Peyer's patch (tissue), 4 donors: ENCODE results near the gene IRF2. TPM values are rescaled to one million over a fixed set of nuclear protein-coding genes. Genes with fewer than 3 reads are reported as not detected.
A peak's percentile ranks its signal among the peaks of the same experiment; 100 is the strongest.

Experiments
- DNase-seq, 3 donors: peaks; one replicate each; pipeline ENCODE4 v3.0.0-alpha.2; 2017 to 2019
- H3K27ac ChIP-seq, 4 donors: fragments of 200-600 bp; sonication (generic); one replicate each; pipeline ENCODE4 v1.5.1; 2016 to 2019
- H3K27me3 ChIP-seq, 2 donors: fragments of 200-600 bp; sonication (generic); one replicate each; pipeline ENCODE4 v1.5.1; 2019
- H3K36me3 ChIP-seq, 3 donors: fragments of 200-600 bp; sonication (generic); one replicate each; pipeline ENCODE4 v1.5.1; 2016 to 2019
- H3K4me1 ChIP-seq, 4 donors: fragments of 200-600 bp; sonication (generic); one replicate each; pipeline ENCODE4 v1.5.1; 2016 to 2019
- H3K4me3 ChIP-seq, 4 donors: fragments of 200-600 bp; sonication (generic); 1 replicate in 3 of 4; 2 replicates in 1 of 4; pipeline ENCODE4 v1.5.1; 2016 to 2019; ENCODE audit warnings: mild to moderate bottlenecking in 1 of 4
- H3K9me3 ChIP-seq, 4 donors: fragments of 200-600 bp; sonication (generic); one replicate each; pipeline ENCODE4 v1.5.1; 2016 to 2019; ENCODE audit warnings: mild to moderate bottlenecking in 1 of 4
- POLR2A ChIP-seq, 2 donors: fragments of 450-650 bp; IDR thresholded peaks; one replicate each; pipeline ENCODE4 v1.5.1; 2017; ENCODE audit warnings: antibody characterized with exemption in 2 of 2, mild to moderate bottlenecking in 2 of 2, moderate library complexity in 2 of 2
- total RNA-seq, 4 donors: library from RNA; depleted of rRNA; stranded (reverse); fragments of >200 nt; gene quantifications; one replicate each; pipeline ENCODE4 v1.1.0, GENCODE V29; 2016
- TF ChIP-seq, protein P1 (sequence below), 6 experiments: fragments of 450-650 bp in 4 of 6; fragments of 200-600 bp in 2 of 6; sonication (generic) in 1 of 6; IDR thresholded peaks; one replicate each; pipeline ENCODE4 v1.5.1; 2017 to 2019; ENCODE audit warnings: antibody characterized with exemption in 6 of 6, mild to moderate bottlenecking in 3 of 6, moderate library complexity in 1 of 6

IRF2 gene
- total RNA-seq, 4 donors from 2014 or later: 28.0 to 42.8 (median 39.2) TPM

DNA sequence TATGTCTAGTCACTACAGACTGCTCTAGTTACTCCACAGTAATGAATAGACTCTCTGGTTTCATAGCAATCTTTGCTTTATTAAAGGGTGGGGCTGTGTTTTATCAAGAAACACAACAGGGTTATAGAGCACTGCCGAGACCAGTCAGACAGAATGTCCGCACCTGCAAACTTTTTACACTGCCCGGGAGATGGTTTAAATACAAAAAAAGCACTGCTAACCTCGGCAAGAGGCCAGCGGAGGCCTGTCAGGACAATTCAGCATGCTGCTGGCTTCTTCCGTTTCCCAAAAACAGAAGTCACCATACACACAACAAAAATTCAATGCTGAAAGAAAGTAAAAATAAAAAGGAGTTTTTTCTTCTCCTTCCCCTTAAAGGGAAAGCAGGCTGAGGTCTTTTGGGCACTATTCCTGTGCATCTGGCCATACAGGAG lies 67.4 kb downstream of the IRF2 start:
- no peak for DNase-seq
- Histone ChIP-seq H3K9me3 (no peaks in the 10 kb centered on the region), H3K27me3 (no peaks in the 10 kb centered on the region), H3K27ac (peak overlapping the region; percentile 4 to 61 (median 34)), H3K4me3 (no peak overlapping the region), H3K4me1 (peaks cover 3 to 27% (median 8%) of the 10 kb centered on the region in 4 donors), H3K36me3 (peaks cover 0 to 64% (median 0%) of the 10 kb centered on the region in 3 donors)
- TF ChIP-seq POLR2A (IDR thresholded peaks at IDR 0.05): peak in 1 of 2 donors; percentile 16
- TF ChIP-seq, protein P1, sequence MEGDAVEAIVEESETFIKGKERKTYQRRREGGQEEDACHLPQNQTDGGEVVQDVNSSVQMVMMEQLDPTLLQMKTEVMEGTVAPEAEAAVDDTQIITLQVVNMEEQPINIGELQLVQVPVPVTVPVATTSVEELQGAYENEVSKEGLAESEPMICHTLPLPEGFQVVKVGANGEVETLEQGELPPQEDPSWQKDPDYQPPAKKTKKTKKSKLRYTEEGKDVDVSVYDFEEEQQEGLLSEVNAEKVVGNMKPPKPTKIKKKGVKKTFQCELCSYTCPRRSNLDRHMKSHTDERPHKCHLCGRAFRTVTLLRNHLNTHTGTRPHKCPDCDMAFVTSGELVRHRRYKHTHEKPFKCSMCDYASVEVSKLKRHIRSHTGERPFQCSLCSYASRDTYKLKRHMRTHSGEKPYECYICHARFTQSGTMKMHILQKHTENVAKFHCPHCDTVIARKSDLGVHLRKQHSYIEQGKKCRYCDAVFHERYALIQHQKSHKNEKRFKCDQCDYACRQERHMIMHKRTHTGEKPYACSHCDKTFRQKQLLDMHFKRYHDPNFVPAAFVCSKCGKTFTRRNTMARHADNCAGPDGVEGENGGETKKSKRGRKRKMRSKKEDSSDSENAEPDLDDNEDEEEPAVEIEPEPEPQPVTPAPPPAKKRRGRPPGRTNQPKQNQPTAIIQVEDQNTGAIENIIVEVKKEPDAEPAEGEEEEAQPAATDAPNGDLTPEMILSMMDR (IDR thresholded peaks at IDR 0.05): no peak

DNA sequence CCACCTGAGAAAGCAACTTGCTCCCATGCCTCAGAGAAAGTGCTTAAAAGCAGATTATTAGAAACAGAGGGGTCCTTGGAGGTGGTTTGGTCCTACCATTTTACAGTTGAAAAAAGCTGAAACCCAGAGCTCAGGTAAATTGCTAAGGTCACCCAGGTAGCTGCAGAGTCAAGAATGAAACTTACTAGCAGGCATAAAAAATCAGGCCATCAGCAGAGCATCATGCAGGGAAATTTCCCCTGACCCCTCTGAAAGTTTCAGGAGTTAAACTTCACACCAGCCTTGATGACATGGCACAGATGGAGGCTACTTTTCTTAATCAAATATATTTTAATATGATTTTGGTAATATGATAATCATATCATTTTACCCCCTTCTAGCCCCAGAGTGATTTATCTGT lies 70.3 kb downstream of the IRF2 start:
- no peak overlapping the region for H3K27ac ChIP-seq
- no peaks in the 10 kb centered on the region for H3K27me3 ChIP-seq
- H3K4me3 ChIP-seq: no peak overlapping the region
- no peak for DNase-seq
- no peaks in the 10 kb centered on the region for H3K9me3 ChIP-seq
- no peak for TF ChIP-seq POLR2A (IDR thresholded peaks at IDR 0.05)
- TF ChIP-seq, protein P1 (IDR thresholded peaks at IDR 0.05): no peak
- H3K36me3 ChIP-seq: peaks cover 0 to 87% (median 0%) of the 10 kb centered on the region in 3 donors
- peaks cover 0 to 26% (median 3%) of the 10 kb centered on the region in 4 donors for H3K4me1 ChIP-seq

DNA sequence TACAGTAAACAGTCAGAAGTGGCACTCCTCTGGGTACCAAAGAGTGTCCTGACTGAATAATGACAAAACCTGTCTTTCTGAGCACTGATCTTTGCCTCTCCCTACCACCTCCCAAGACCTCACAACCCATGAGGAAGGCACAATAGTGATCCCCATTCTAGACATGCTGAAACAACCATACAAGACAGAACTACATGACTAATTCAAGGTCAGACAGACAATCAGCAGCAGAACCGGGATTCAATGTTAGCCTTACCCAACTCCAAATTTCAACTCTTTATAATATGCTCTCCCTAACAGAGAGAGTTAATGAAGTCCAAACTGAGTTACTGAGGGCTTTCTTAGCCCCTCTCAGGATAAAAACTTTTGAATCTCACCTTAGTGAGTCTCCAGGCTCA lies 71.0 kb downstream of the IRF2 start:
- Histone ChIP-seq H3K9me3 (no peaks in the 10 kb centered on the region), H3K27me3 (no peaks in the 10 kb centered on the region), H3K36me3 (peaks cover 0 to 87% (median 0%) of the 10 kb centered on the region in 3 donors), H3K27ac (no peak overlapping the region), H3K4me3 (no peak overlapping the region), H3K4me1 (peaks cover 0 to 19% (median 3%) of the 10 kb centered on the region in 4 donors)
- no peak for DNase-seq
- TF ChIP-seq, protein P1 (IDR thresholded peaks at IDR 0.05): no peak
- TF ChIP-seq POLR2A (IDR thresholded peaks at IDR 0.05): no peak

DNA sequence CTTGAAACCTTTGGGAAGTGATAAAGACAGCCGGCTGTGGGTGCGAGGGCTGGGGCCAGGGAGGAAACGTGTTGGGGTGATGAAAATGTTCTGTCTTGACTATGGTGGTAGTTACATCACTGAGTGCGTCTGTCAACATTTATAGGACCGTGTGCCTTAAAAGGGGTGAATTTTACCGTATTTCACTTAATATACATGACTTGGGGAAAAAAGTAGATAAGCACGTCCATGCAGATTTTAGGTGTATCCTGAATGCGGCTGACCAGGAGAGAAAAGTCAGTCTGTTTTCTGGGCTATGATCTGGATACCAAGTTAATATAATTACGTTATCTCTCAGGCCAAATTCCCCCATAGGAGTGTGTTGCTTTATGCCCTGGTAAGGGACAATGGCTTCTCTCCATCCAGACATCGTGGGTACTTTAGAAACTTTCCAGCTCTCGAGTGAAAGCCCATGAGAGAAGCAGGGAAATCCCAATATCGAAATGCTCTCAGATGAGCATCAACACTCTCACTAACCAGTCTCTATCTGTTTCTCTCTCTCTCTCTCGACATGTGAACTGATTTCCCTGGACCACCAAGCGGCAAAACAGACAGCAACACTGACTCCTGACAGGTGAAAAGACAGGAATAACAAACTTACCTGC lies 71.5 kb downstream of the IRF2 start:
- Histone ChIP-seq H3K9me3 (no peaks in the 10 kb centered on the region), H3K27me3 (no peaks in the 10 kb centered on the region), H3K4me3 (no peak overlapping the region), H3K4me1 (peaks cover 0 to 16% (median 3%) of the 10 kb centered on the region in 4 donors), H3K36me3 (peaks cover 0 to 89% (median 0%) of the 10 kb centered on the region in 3 donors), H3K27ac (no peak overlapping the region)
- DNase-seq: no peak
- TF ChIP-seq POLR2A (IDR thresholded peaks at IDR 0.05): no peak
- TF ChIP-seq, protein P1 (IDR thresholded peaks at IDR 0.05): no peak

DNA sequence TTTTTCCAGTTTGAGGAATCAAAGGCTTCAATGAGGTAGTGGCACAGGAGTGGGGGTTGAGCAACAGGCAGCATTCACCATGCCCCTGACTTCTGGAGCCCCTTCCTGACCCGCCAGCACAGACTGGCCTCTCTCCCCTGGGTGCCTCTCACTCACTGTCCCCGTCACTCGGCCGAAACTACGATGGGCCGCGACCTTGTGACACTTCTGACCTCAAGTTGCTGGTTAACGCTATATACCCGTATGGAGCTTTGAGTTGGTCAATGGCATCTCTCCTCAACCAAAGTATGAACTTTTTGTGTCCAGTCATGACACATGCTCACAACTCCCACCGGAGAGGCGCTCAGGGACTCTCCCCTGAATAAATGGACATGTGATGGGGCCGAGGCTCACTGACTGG lies 72.1 kb downstream of the IRF2 start:
- peaks cover 0 to 89% (median 0%) of the 10 kb centered on the region in 3 donors for H3K36me3 ChIP-seq
- no peak overlapping the region for H3K4me3 ChIP-seq
- H3K9me3 ChIP-seq: no peaks in the 10 kb centered on the region
- no peaks in the 10 kb centered on the region for H3K27me3 ChIP-seq
- H3K27ac ChIP-seq: no peak overlapping the region
- DNase-seq: no peak
- TF ChIP-seq POLR2A (IDR thresholded peaks at IDR 0.05): no peak
- TF ChIP-seq, protein P1 (IDR thresholded peaks at IDR 0.05): no peak
- peaks cover 0 to 9% (median 2%) of the 10 kb centered on the region in 4 donors for H3K4me1 ChIP-seq
